ENCODE data around the gene FLYWCH1.
A peak's percentile ranks its signal among the peaks of the same experiment; 100 is the strongest.

The FLYWCH1 gene

GRCh38 chr16:2911638-2912329, at the start of gene FLYWCH1:
FLYWCH1 (plus strand) TSS chr16:2911931; CDS start chr16:2929686, 17,755 bp downstream.
- TF ChIP-seq CTCF (conservative IDR thresholded peaks at IDR 0.05; ENCODE audit: low read length) = no peak
- peak within 1 kb of the TSS; percentile 87 for H3K4me3 ChIP-seq (ENCODE audit: low read length)
- DNase-seq (ENCODE audit: low read depth) = peak; percentile 98

- DNase-seq (ENCODE audit: low read depth) = no peak
- no peak overlapping the region for H3K4me3 ChIP-seq (ENCODE audit: low read length)
- no peak for TF ChIP-seq CTCF (conservative IDR thresholded peaks at IDR 0.05; ENCODE audit: low read length)
Measured at GRCh38 chr16:2865651-2866050, 46.1 kb upstream of the FLYWCH1 start.

GRCh38 chr16:2866431-2866830, 45.3 kb upstream of the FLYWCH1 start:
- no peak overlapping the region for H3K4me3 ChIP-seq (ENCODE audit: low read length)
- no peak for TF ChIP-seq CTCF (conservative IDR thresholded peaks at IDR 0.05; ENCODE audit: low read length)
- no peak for DNase-seq (ENCODE audit: low read depth)

GRCh38 chr16:2867661-2867986, 44.1 kb upstream of the FLYWCH1 start:
- no peak for TF ChIP-seq CTCF (conservative IDR thresholded peaks at IDR 0.05; ENCODE audit: low read length)
- no peak for DNase-seq (ENCODE audit: low read depth)

GRCh38 chr16:2867987-2868789, 43.5 kb upstream of the FLYWCH1 start:
- peak overlapping the region; percentile 73 for H3K4me3 ChIP-seq (ENCODE audit: low read length)
- peak; percentile 85 for TF ChIP-seq CTCF (conservative IDR thresholded peaks at IDR 0.05; ENCODE audit: low read length)
- DNase-seq (ENCODE audit: low read depth) = peak; percentile 92

More at GRCh38 chr16:2867661-2867986, 44.1 kb upstream of the FLYWCH1 start:
- H3K4me3 ChIP-seq (ENCODE audit: low read length) = peak overlapping the region; percentile 73

GRCh38 chr16:2871926-2872325, 39.8 kb upstream of the FLYWCH1 start:
- no peak for TF ChIP-seq CTCF (conservative IDR thresholded peaks at IDR 0.05; ENCODE audit: low read length)
- DNase-seq (ENCODE audit: low read depth) = no peak
- no peak overlapping the region for H3K4me3 ChIP-seq (ENCODE audit: low read length)
